Stimulated activated CD4-positive, alpha-beta T cell treated with anti-CD3 and anti-CD28 coated beads, Interleukin-4, amount 100 ng/mL, for 1 hour (primary cell): Measurements from ENCODE around the gene SFT2D1.

ENCODE experiments used
- DNase-seq: peaks from one replicate; pipeline ENCODE4 v3.0.0-alpha.2; 2020

Gene SFT2D1

GRCh38 chr6:166274163-166274562 is 68.2 kb downstream of the SFT2D1 start:
- no peak for DNase-seq

GRCh38 chr6:166271376-166271765 is 71.0 kb downstream of the SFT2D1 start:
- no peak for DNase-seq

- DNase-seq = no peak
These were observed 71.5 kb downstream of the SFT2D1 start for GRCh38 chr6:166270706-166271375.
